NCI-H524 (cell line): ENCODE results near the gene FAM72D.
"Not testable (repeated sequence)": the region's sequence is repeated elsewhere in the genome, so short reads cannot be mapped to it uniquely, and the experiment has no call there.

Source experiments
- DNase-seq, 2 experiments: peaks; one replicate each; lab custom pipeline; 2025; lab: John Stamatoyannopoulos, UW

FAM72D gene

GRCh38 chr1:145082483-145083255, 13.1 kb upstream of the FAM72D start:
- DNase-seq = not testable (repeated sequence)

DNA sequence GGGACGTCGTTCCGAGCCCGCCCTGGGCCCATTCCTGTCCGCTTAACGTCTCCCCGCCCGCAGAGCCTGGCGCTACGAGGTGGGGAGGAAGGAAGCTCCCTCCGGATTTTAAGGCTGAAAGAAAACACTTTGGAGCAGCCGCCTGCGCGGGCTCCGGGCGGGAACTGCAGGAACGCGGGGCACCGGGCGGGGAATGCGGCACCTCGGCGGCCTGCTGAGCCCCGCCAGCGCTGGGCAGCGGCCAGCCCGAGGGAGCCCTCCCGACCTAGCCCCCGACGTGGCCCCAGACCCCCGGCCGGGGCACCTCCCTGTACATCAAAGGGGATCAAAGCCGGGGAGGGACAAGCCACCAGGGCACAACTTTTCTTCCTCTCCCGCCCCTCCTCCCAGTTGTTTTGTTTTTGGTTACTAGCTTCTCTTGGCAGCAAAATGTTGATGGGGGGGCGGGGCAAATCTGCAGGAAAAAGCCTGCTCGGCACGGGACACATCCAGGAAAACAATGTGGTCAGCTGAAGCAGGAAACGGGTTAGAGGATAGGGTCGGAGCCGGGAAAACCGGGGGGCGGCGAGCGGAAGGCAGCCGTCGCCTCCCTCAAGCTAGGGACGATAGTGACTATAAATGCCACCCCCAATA, 2.1 kb upstream of the FAM72D start:
- DNase-seq = not testable (repeated sequence)

DNA sequence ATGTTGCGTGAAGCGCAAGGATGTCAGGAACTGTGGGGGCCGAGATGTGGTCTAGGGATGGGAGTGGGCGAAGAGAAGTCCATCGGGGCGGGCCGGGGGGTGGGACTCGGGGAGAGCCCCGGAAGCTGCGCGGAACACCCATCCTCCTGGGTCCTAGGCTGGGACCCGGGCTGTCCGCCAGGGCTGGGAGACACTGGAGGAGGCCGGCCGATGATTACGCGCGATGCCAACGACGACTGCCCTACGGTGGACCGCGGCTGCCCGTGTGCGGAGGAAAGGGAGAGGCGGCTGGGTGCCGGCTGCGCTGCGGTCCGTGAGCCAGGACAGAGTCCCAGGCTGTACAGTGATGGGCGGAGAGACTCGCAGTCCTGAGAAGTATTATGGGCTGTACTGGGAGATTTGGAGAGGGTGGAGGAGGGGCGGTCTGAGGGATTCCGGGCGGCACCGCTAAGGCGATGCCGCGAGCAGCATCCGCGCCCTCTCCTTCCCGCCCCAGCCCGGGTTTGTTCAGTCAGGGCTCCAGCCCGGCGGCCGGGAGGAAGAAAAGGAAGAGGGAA, 1.0 kb upstream of the FAM72D start:
- DNase-seq = not testable (repeated sequence)

GRCh38 chr1:145101725-145102124, 6.0 kb downstream of the FAM72D start:
- DNase-seq = not testable (repeated sequence)

- not testable (repeated sequence) for DNase-seq
Measured at GRCh38 chr1:145103294-145103693, 7.5 kb downstream of the FAM72D start.

DNA sequence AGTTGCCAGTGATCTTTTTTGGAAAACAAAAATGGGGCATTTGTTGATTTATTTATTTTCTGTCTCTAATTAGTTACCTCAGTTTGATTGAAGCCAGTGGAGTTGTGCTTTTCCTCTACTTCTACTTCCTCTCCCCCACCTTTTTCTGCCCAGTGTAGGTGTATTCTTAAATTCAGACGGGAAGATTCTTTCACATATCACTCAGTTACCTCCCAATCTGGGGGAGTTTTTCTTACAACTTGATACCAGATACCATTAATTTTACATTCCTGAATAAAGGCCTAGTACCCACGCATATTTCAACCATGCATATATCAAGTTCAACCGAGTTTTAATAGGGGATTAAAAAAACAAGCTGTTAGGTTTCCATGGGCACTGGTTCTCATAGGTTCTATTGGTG, 15.9 kb downstream of the FAM72D start:
- not testable (repeated sequence) for DNase-seq

- DNase-seq = not testable (repeated sequence)
Measured at GRCh38 chr1:145112703-145113102, 16.9 kb downstream of the FAM72D start.

- DNase-seq = not testable (repeated sequence)
Measured at GRCh38 chr1:145114560-145115057, 18.8 kb downstream of the FAM72D start.

- DNase-seq = not testable (repeated sequence)
Measured at GRCh38 chr1:145115587-145116493, 20.1 kb downstream of the FAM72D start.

GRCh38 chr1:145119842-145120241, 24.1 kb downstream of the FAM72D start:
- not testable (repeated sequence) for DNase-seq

DNA sequence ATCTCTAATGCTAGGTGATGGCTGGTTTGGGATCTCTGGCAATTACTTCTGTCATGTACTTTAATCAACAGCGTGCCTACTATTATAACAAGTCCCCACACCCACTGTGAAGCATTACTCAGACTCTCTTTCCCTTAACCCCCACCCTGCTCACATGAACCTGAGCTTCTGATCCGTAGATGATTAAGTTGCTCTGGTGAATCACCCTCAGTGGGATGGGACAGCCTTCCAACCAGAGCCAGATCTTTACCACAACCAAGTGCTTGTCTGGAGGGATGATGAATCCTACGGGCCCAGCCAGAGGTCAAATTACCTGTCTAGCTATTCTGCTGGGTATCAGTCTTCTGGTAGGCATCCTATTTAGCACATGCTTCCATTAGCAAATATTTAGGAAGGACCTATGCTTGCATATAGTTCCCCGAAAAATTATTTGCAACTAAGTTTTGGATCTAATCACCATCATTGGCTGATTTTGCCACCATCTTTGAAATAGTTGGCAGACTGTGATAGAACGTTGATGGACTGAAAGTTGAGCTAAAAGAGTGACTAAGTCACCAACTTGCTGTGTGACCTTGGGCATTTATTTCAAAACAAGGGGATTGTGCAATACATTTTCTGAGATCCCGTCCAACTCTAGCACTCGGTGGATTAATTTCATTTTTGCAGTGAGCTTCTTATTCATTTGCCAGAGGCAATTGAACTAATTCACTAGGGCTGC, 26.7 kb downstream of the FAM72D start:
- not testable (repeated sequence) for DNase-seq

DNA sequence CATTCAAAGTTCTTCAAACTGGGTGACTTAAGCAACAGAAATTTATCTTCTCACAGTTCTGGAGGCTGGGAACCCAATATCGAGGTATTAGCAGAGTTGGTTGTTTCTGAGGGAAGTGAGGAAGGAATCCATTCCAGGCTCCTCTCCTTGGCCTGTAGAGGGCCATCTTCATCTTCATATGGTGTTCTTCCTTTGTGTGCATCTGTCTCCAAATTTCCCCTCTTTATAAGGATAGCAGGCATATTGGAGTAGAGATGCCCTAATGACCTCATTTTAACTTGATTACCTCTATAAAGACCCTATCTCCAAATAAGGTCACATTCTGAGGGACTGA, 27.3 kb downstream of the FAM72D start:
- not testable (repeated sequence) for DNase-seq

DNA sequence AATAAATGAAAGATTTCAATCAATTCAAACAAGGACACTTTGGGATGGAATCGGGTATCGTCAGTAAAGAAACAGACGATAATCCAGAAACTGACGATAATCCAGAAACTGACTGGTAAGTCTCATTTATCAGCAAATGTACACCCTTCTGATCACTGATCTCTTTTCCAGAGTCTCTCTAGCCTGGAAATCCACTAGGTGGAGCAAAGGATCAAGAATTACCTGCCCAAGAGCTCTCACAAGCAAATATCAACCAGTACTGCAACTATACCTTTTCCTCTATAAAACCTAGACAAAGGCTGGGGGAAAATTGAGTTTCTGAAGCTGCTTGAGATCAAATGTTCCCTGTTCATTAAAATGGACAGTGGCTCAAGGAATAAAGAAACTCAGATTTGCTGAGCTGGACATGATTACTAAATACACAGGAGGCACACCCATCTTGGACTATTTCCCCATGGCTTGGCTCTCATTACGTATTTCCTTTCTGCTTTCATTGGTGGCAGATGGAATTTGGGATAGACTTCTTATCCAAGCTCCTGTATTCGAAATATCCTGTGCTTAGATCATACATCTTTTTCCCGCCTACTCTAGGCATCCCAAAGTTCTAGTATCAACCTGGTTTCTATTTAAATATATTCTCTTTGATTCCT, 28.3 kb downstream of the FAM72D start:
- DNase-seq = not testable (repeated sequence)

DNA sequence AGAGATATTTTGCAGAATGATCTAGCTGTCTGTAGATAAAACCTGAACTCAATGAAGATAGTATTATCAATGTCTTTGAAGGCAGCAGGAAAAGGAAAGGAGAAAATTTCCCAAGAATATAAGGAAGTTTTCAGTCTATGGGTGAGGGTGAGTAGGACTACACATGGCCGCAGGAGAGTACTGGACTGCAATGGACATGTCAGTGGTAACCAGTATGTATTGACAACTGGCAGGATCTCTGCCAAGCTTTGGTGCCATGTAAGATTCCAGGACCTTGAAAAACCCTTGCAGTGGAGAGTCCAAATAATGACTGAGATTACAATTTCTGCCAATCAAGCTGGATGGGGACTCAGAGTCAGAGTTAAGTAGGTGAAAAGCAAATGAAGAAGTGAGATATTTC, 29.3 kb downstream of the FAM72D start:
- not testable (repeated sequence) for DNase-seq

- not testable (repeated sequence) for DNase-seq
Measured at GRCh38 chr1:145127144-145127543, 31.4 kb downstream of the FAM72D start.

DNA sequence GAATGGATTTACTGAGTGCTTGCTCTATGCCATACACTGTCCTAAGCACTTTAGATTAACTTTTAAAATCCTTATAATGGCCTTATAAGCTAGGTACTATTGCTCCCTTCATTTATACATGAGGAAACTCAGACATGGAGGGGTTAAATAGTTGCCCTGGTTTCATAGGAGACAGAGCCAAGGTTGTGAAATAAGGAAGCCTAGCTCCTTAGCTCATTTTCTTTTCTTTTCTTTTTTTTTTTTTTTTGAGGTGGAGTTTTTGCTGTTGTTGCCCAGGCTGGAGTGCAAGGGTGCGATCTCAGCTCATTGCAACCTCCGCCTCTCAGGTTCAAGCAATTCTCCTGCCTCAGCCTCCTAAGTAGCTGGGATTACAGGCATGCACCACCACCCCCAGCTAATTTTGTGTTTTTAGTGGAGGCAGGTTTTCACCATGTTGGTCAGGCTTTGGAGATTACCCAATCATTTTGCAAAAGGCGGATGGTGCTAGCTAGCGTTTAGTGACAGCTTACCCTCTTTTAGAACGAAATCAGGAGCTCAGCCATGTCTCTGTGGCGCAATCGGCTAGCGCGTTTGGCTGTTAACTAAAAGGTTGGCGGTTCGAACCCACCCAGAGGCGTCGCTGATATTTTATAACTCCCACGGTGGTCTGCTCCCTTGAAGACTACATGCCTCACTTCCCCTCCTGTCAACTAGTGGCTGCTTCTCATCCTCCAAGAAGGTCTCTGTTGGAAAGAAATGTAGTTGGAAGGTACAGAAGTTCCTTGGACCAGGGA, 33.1 kb downstream of the FAM72D start:
- not testable (repeated sequence) for DNase-seq

- not testable (repeated sequence) for DNase-seq
Measured at GRCh38 chr1:145134476-145134875, 38.7 kb downstream of the FAM72D start.

DNA sequence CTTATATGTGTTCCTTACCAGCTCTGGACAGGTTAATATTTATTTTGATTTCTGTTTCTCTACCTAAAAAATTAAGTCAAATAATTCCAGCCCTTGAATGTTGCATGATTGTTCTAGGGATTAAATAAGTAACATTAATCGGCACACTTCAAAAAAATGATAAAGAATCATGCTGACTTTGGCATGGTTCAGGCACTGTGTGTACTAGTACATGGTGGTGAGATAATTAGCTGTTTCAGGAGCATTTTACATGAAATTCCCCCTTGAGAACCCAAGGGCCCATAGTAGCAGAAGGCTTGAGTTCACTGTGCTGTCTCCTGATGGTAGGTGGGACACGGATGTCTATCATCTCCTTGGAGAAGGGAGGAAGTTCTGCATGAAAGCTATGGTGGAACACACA, 44.8 kb downstream of the FAM72D start:
- not testable (repeated sequence) for DNase-seq

DNA sequence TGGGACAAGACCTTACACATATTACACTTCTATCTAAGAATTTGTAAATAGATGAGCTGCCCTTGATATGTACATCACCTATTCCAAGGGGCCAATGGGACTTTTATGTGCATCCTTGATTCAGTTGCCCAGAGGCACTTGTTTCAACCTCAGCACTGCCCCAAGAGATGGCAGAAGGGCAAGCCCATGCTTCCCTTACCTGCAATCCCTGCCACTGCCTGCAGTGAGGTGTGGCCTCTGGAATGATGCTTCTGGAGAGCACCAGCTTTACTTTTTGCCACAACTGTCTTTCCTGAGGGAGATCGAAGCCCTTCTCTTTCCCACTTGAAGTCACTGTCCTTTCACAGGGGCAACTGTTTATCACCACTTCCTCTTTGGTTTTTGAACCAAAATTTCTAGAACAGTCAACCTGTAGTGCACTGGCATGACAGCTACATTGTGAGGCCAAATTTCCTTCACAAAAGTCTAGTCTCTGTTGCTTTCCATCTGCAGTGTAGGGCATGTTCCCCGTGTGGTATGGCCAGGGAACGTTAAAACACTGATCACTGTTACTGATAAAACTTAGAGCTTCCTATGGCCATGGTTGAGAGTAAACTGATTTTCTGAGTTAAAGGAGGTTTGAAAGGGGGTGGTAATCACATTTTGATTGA, 48.6 kb downstream of the FAM72D start:
- not testable (repeated sequence) for DNase-seq
